GM12872 (cell line): Measurements from ENCODE around the gene STARD3.

ENCODE experiments used
- TF ChIP-seq, protein P1 (sequence below): IDR thresholded peaks from 3 replicates; pipeline ENCODE4 v1.5.1; 2011; ENCODE audit warnings: low read depth, mild to moderate bottlenecking, low read length, moderate library complexity; ENCODE audit not compliant: insufficient read depth

STARD3 gene

GRCh38 chr17:39676198-39676819, 39.4 kb downstream of the STARD3 start:
- TF ChIP-seq, protein P1, sequence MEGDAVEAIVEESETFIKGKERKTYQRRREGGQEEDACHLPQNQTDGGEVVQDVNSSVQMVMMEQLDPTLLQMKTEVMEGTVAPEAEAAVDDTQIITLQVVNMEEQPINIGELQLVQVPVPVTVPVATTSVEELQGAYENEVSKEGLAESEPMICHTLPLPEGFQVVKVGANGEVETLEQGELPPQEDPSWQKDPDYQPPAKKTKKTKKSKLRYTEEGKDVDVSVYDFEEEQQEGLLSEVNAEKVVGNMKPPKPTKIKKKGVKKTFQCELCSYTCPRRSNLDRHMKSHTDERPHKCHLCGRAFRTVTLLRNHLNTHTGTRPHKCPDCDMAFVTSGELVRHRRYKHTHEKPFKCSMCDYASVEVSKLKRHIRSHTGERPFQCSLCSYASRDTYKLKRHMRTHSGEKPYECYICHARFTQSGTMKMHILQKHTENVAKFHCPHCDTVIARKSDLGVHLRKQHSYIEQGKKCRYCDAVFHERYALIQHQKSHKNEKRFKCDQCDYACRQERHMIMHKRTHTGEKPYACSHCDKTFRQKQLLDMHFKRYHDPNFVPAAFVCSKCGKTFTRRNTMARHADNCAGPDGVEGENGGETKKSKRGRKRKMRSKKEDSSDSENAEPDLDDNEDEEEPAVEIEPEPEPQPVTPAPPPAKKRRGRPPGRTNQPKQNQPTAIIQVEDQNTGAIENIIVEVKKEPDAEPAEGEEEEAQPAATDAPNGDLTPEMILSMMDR: no peak

DNA sequence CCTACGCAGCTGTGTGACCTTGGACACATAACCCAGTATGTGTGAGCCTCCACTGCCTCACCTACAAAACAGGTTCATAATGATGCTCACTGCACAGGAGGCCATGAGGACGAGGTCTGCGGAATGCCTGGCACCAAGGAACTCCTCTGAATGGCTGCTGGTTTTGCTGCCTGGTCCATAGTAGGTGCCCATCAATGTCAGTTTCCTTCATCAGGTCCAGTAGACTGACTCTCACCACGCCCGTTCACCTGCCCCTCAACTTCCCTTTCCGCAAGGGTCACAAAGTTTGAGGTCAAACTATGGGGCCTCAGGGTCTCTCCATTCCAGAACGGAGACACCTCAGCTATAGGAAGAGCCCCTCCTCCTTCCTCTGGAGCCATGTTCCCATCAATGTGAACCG, 40.1 kb downstream of the STARD3 start:
- TF ChIP-seq, protein P1: no peak

- TF ChIP-seq, protein P1: no peak
These were observed 40.8 kb downstream of the STARD3 start for GRCh38 chr17:39677542-39678339.

GRCh38 chr17:39678340-39679116, 41.6 kb downstream of the STARD3 start:
- TF ChIP-seq, protein P1: no peak

DNA sequence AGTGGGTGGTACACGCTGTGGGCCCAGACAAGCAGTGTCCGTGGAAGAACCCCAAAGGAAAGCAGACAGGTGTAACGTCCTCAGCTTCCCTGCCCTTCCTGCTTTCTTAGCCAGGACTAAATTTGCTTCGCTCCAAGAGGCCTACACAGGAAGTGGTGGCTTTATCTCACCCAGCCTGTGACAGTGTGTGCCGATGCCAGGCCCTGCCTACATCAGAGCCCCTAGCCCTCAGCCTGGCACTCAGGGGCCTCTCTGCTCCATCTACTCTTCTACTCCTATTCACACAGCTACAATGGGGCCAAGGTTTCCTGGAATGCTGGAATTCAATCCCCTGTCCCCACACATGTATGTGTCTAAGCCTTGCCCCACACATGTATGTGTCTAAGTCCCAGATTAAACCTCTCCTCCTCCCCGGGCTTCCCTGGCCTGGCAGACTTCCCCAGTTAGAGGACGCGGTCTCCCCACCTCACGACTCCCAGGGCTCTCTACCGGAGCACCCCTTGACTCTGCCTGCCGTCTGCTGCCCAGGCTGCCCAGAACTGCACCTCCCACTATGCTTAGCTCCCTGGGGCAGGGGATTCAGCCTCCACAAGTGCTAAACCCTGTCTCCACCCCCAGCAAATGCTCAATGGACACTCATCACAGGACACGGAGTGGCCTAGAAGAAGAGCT, 42.7 kb downstream of the STARD3 start:
- TF ChIP-seq, protein P1: no peak

GRCh38 chr17:39683295-39683939, 46.5 kb downstream of the STARD3 start:
- TF ChIP-seq, protein P1: no peak
